Mesothelial cell of epicardium (in vitro differentiated cells): ENCODE measurements around the gene CACNA1C. TPM values are rescaled to one million over a fixed set of nuclear protein-coding genes. Genes with fewer than 3 reads are reported as not detected.
A peak's percentile ranks its signal among the peaks of the same experiment; 100 is the strongest.

Source experiments
- DNase-seq, 2 experiments: peaks; one replicate each; pipeline ENCODE4 v3.0.0; 2021; ENCODE audit warnings: low spot score in 2 of 2; ENCODE audit not compliant: unreplicated experiment in 2 of 2
- H3K27ac Mint-ChIP-seq: 2 replicates; pipeline ENCODE4 v1.8.0; 2021; ENCODE audit warnings: mixed read lengths
- H3K27me3 Mint-ChIP-seq: 2 replicates; pipeline ENCODE4 v1.8.0; 2021; ENCODE audit warnings: low read depth, mixed read lengths
- H3K36me3 Mint-ChIP-seq: 2 replicates; pipeline ENCODE4 v1.8.0; 2021; ENCODE audit warnings: mixed read lengths
- H3K4me1 Mint-ChIP-seq: 2 replicates; pipeline ENCODE4 v1.8.0; 2021; ENCODE audit warnings: mixed read lengths
- H3K4me3 Mint-ChIP-seq: 2 replicates; pipeline ENCODE4 v1.8.0; 2021; ENCODE audit warnings: mild to moderate bottlenecking, moderate library complexity, mixed read lengths
- H3K9me3 Mint-ChIP-seq: 2 replicates; pipeline ENCODE4 v1.8.0; 2021; ENCODE audit warnings: mixed read lengths
- total RNA-seq: library from RNA; stranded (reverse); gene quantifications from 3 replicates; pipeline ENCODE4 v1.2.1, GENCODE V29; 2021
- TF ChIP-seq, protein P1 (sequence below): fragments of 200-600 bp; sonication (generic); IDR thresholded peaks from one replicate; pipeline ENCODE4 v1.5.0; 2021; ENCODE audit warnings: antibody characterized with exemption; ENCODE audit not compliant: unreplicated experiment

The CACNA1C gene
- total RNA-seq, 1 donor from 2014 or later = 33.6 TPM

DNA sequence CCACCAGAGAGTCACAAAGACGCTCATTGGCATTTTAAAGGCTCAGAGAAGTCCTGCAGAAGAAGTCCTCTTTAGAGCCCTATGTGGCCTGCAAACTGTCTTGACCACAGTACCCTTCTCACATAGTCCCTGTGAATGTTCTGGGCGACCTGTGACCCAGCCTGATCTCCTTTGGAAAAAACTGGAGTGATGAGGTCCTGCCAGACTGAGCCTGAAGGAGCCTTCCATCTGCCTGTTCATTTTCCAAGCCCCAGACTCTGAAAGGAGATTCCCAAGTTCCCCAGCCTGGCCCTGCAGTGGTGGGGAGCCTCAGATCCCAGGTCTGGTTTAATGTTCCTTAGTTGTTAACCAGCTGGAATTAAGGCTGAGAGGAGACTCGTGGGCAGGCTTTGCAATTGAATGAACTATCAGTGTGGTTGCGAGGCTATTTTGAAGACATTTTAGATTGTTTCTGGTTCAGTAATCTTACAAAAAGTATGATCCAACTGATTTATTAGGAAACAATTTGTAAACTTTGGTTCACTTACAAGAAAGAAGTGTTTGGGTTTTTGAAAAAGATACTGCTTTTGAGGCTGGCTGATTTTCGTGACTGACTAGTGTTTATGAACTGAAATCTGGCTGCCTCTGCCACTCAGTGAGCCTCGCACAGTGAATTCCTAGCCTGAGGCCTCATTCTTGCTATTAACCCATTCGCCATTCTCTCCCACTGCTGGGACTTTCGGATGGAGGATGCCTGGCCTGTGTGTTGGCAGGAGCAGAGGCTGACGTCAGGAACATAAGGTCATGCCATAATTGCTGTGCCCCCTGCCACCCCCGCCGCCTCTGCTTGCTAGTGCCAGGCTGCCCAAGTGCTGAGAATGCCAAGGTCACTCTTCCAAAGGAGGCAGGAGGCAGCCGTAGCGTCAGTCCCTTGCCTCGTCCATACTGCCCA is 249.0 kb downstream of the CACNA1C start:
- Mint-ChIP-seq H3K27ac (peak overlapping the region; percentile 34), H3K4me3 (no peak overlapping the region), H3K36me3 (no peaks in the 10 kb centered on the region), H3K9me3 (no peaks in the 10 kb centered on the region), H3K27me3 (no peaks in the 10 kb centered on the region), H3K4me1 (peaks cover 23% of the 10 kb centered on the region)
- TF ChIP-seq, protein P1, sequence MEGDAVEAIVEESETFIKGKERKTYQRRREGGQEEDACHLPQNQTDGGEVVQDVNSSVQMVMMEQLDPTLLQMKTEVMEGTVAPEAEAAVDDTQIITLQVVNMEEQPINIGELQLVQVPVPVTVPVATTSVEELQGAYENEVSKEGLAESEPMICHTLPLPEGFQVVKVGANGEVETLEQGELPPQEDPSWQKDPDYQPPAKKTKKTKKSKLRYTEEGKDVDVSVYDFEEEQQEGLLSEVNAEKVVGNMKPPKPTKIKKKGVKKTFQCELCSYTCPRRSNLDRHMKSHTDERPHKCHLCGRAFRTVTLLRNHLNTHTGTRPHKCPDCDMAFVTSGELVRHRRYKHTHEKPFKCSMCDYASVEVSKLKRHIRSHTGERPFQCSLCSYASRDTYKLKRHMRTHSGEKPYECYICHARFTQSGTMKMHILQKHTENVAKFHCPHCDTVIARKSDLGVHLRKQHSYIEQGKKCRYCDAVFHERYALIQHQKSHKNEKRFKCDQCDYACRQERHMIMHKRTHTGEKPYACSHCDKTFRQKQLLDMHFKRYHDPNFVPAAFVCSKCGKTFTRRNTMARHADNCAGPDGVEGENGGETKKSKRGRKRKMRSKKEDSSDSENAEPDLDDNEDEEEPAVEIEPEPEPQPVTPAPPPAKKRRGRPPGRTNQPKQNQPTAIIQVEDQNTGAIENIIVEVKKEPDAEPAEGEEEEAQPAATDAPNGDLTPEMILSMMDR = no peak
- no peak for DNase-seq

DNA sequence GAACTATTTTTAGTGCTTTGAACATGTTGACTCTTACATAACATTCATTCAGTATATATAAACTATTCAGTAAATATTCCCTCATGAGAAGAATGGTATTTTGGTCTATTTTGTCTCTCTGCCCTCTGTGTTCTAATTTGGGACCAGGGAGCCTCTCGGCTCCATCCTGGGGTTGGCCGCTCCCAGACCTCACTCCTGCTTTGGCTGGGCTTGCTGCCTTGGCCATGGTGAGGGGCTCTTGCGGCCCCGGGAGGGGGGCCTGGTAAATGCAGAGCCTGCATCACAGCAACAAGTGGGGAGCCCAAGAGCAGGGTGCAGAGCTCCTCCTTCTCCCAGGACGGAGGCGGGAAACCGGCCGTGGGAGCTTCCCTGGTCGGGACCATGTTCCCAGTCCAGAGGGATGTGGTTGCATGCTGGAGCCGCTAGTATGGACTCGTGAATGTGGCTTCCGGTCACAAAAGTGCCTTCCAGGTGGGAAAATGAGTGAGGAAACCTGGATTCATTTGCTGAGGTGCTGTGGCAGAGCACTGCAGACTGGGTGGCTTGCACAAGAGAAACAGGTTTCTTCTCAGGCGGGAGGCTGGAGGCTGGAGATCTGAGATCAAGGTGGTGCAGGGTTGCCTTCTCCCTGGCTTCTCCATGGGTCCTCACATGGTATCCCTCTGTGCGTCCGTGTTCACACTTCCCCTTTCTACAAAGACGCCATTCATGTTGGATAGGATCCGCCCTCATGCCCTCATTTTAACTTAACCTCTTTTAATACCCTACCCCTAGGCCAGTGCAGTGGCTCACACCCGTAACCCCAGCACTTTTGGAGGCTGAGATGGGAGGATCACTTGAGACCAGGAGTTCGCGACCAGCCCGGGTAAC is 250.2 kb downstream of the CACNA1C start:
- Mint-ChIP-seq H3K36me3 (no peaks in the 10 kb centered on the region), H3K4me1 (peaks cover 23% of the 10 kb centered on the region), H3K4me3 (no peak overlapping the region), H3K9me3 (no peaks in the 10 kb centered on the region), H3K27me3 (no peaks in the 10 kb centered on the region), H3K27ac (peak overlapping the region; percentile 66)
- no peak for DNase-seq
- TF ChIP-seq, protein P1 = no peak

DNA sequence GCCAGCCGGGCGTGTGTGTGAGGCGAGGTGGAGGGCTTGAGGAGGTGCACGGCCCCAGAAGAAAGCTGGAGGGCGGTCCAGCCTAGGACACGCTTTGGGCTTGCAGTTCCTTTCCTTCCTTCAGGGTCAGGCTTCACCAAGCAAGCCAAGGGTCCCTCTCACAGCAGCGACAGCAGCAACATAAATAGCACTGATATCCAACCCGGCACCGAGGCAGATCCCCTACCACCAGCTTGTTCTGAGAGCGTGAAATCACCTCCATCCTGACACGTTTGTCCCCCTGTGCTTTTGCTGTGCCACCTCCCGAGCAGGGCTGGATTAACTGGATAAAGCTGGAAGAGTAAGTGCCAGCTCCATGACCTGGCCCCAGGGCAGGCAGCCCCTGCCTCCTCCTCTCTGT is 251.4 kb downstream of the CACNA1C start:
- Mint-ChIP-seq H3K27me3 (no peaks in the 10 kb centered on the region), H3K27ac (no peak overlapping the region), H3K4me3 (no peak overlapping the region), H3K9me3 (peaks cover 5% of the 10 kb centered on the region), H3K4me1 (peaks cover 19% of the 10 kb centered on the region), H3K36me3 (no peaks in the 10 kb centered on the region)
- DNase-seq = no peak
- TF ChIP-seq, protein P1 = no peak

DNA sequence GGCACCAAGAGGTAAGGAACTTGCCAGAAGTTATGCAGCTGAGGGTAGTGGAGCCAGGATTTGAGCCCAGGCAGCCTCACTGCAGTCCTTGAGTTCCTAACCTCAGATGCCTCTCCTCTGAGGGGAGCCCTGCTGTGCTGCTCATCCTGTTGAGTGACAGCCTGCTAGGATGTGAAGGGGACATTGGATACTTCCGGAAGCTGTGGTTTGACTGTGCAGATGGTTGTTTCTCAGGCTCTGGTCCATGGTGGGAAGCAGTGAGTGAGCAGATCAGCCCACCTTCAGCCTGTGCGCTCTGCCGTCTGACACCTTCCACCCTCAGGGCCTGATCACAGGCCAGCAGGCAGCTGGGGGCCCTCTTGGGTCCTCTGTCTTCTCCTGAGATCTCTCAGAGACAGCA is 253.2 kb downstream of the CACNA1C start:
- no peak for DNase-seq
- peaks cover 22% of the 10 kb centered on the region for H3K4me1 Mint-ChIP-seq
- H3K27ac Mint-ChIP-seq = no peak overlapping the region
- TF ChIP-seq, protein P1 = no peak
- no peaks in the 10 kb centered on the region for H3K36me3 Mint-ChIP-seq
- peaks cover 5% of the 10 kb centered on the region for H3K9me3 Mint-ChIP-seq
- H3K27me3 Mint-ChIP-seq = no peaks in the 10 kb centered on the region
- no peak overlapping the region for H3K4me3 Mint-ChIP-seq

DNA sequence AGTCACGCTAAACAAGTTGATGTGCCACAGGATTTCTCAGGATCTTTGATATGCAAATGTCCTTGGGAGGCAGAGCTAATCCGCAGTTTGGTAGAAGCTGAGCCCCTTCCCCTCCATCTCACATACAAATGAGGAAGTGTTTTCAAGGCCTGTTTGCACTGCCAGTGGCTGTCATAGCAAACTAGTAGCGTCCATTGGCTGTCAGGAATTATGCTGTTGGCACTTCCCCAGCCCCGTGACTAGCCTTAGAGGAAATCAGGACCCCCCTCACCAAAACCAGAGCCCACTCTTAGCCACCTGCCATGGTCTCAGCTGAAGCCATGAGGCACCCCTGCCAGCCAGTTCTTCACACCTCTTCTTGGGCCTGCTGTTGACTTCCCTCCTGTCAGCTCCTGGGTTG is 253.9 kb downstream of the CACNA1C start:
- TF ChIP-seq, protein P1 = no peak
- no peak overlapping the region for H3K4me3 Mint-ChIP-seq
- peaks cover 19% of the 10 kb centered on the region for H3K4me1 Mint-ChIP-seq
- no peak overlapping the region for H3K27ac Mint-ChIP-seq
- H3K27me3 Mint-ChIP-seq = no peaks in the 10 kb centered on the region
- H3K36me3 Mint-ChIP-seq = no peaks in the 10 kb centered on the region
- no peak for DNase-seq
- peaks cover 5% of the 10 kb centered on the region for H3K9me3 Mint-ChIP-seq
